Coronary artery (tissue), 2 donors: ENCODE results near the gene TOP1.
"Not testable (repeated sequence)": the region's sequence is repeated elsewhere in the genome, so short reads cannot be mapped to it uniquely, and the experiment has no call there.

Source experiments
- DNase-seq: peaks from one replicate; pipeline ENCODE4 v3.0.0-alpha.2; 2017; ENCODE audit warnings: low spot score
- H3K27ac ChIP-seq, 2 donors: fragments of 200-600 bp; sonication (generic); one replicate each; pipeline ENCODE4 v1.5.1; 2016 to 2019
- H3K4me3 ChIP-seq: fragments of 200-600 bp; sonication (generic); 2 replicates; pipeline ENCODE4 v1.5.1; 2016; ENCODE audit warnings: mild to moderate bottlenecking, moderate library complexity
- TF ChIP-seq, protein P1 (sequence below): fragments of 200-600 bp; sonication (generic); IDR thresholded peaks from one replicate; pipeline ENCODE4 v1.5.1; 2019; ENCODE audit warnings: antibody characterized with exemption

Gene TOP1

GRCh38 chr20:41101660-41102059 lies 73.0 kb downstream of the TOP1 start:
- TF ChIP-seq, protein P1, sequence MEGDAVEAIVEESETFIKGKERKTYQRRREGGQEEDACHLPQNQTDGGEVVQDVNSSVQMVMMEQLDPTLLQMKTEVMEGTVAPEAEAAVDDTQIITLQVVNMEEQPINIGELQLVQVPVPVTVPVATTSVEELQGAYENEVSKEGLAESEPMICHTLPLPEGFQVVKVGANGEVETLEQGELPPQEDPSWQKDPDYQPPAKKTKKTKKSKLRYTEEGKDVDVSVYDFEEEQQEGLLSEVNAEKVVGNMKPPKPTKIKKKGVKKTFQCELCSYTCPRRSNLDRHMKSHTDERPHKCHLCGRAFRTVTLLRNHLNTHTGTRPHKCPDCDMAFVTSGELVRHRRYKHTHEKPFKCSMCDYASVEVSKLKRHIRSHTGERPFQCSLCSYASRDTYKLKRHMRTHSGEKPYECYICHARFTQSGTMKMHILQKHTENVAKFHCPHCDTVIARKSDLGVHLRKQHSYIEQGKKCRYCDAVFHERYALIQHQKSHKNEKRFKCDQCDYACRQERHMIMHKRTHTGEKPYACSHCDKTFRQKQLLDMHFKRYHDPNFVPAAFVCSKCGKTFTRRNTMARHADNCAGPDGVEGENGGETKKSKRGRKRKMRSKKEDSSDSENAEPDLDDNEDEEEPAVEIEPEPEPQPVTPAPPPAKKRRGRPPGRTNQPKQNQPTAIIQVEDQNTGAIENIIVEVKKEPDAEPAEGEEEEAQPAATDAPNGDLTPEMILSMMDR = no peak
- no peak overlapping the region for H3K4me3 ChIP-seq

DNA sequence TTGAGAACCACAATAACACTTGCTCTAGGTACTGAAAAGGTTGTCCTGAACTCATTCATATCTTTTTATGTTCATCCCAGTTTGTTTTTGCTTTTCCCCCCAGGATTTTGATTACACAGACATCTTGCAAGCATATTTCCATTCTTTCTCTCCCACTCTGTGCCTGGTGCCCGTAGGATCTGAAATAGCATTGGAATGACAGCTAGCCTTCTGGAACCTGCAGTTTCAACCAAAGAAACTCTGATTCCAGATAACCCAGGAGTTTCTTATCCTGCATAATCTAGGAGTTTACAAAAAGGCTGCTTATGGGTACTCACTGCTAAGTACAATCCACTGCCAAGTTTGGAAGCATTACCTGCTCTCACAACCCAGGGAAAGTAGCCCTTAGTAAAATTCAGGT lies 79.9 kb downstream of the TOP1 start:
- DNase-seq = no peak
- Histone ChIP-seq H3K4me3 (no peak overlapping the region), H3K27ac (no peak overlapping the region)
- TF ChIP-seq, protein P1 = no peak

More at GRCh38 chr20:41101660-41102059, 73.0 kb downstream of the TOP1 start:
- H3K27ac ChIP-seq = no peak overlapping the region
- no peak for DNase-seq

DNA sequence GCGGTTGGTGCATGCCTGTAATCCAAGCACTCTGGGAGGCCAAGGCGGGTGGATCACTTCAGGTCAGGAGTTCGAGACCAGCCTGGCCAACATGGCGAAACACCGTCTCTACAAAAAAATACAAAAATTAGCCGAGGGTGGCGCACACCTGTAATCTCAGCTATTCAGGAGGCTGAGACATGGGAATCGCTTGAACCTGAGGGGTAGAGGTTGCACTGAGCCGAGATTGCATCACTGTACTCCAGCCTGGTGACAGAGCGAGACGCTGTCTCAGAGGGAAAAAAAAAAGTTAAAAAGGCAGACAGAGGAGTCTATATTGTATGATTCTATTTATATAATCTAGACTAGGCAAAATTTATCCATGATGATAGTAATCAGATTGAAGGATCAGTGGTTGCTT lies 81.4 kb downstream of the TOP1 start:
- TF ChIP-seq, protein P1 = no peak
- H3K4me3 ChIP-seq = no peak overlapping the region
- no peak for DNase-seq
- H3K27ac ChIP-seq = no peak overlapping the region

DNA sequence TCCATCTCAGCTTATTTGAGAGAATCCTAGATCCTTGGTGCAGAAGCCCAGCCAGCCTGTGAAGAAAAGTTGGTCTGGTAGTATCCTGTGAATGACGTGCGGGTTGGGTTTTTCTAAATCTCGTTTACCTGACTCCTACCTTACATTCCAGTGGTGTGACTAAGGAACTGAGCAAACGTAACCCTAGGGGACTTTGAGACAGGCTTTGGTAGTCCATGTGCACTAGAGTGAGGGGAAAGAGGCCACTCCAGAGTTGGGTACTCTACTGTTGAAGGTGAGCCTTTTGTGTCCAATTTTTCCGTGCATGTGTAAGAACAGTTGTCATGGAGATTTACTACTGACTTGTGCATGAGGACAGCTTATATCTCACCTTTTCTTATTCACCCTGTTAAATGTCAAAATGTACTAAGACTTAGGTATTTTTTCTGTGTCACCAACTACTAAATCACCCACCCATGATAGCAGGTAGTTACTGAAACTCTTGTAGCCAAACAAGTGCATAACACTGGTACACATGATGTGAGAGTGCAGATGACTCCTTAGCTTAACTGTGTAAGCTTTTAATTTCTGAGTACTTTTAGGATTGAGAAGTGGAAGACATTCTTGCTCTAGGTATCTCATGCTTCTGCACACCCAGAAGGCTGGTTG lies 82.4 kb downstream of the TOP1 start:
- TF ChIP-seq, protein P1 = no peak
- no peak overlapping the region for H3K4me3 ChIP-seq
- H3K27ac ChIP-seq = no peak overlapping the region
- no peak for DNase-seq

- Histone ChIP-seq H3K4me3 (no peak overlapping the region), H3K27ac (no peak overlapping the region)
- TF ChIP-seq, protein P1 = no peak
- DNase-seq = no peak
Observed at GRCh38 chr20:41111578-41111951, 82.9 kb downstream of the TOP1 start.

- DNase-seq = no peak
- Histone ChIP-seq H3K4me3 (no peak overlapping the region), H3K27ac (no peak overlapping the region)
- TF ChIP-seq, protein P1 = no peak
Observed at GRCh38 chr20:41116282-41116956, 87.8 kb downstream of the TOP1 start.

DNA sequence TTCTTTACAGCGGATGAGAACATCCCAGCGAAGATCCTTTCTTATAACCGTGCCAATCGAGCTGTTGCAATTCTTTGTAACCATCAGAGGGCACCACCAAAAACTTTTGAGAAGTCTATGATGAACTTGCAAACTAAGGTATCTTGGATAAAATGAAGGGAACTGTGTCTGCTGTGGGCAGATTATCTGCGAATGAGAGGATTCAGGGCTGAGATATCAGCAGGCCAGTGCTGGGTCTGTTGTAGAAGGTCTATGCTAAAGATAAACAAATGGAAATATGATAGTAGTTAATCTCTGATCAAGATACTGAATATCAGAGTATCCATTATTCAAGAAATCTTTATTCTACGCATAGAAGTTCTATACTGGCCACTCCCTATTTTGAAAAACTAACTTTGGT lies 89.5 kb downstream of the TOP1 start:
- not testable (repeated sequence) for H3K27ac ChIP-seq, DNase-seq, H3K4me3 ChIP-seq
